Activated gamma-delta T cell treated with anti-CD3 and anti-CD28 coated beads, Interleukin-2, amount 50 U/mL, for 16 hours (primary cell): ENCODE results near the gene FAM120B.

Experiments
- DNase-seq: peaks from one replicate; pipeline ENCODE4 v3.0.0-alpha.2; 2020; ENCODE audit warnings: low read depth

The FAM120B gene

GRCh38 chr6:170444056-170444591, 137.6 kb downstream of the FAM120B start:
- no peak for DNase-seq

GRCh38 chr6:170444811-170445211, 138.3 kb downstream of the FAM120B start:
- DNase-seq: no peak

GRCh38 chr6:170445487-170445886, 138.9 kb downstream of the FAM120B start:
- no peak for DNase-seq

- no peak for DNase-seq
Observed at GRCh38 chr6:170445971-170446370, 139.4 kb downstream of the FAM120B start.

- DNase-seq: no peak
Observed at GRCh38 chr6:170446841-170447560, 140.4 kb downstream of the FAM120B start.

- DNase-seq: no peak
Observed at GRCh38 chr6:170447561-170447930, 141.0 kb downstream of the FAM120B start.

GRCh38 chr6:170448317-170448716, 141.8 kb downstream of the FAM120B start:
- no peak for DNase-seq

GRCh38 chr6:170448751-170449630, 142.4 kb downstream of the FAM120B start:
- DNase-seq: no peak

GRCh38 chr6:170449835-170450753, 143.5 kb downstream of the FAM120B start:
- DNase-seq: no peak

- DNase-seq: no peak
Observed at GRCh38 chr6:170450916-170451761, 144.6 kb downstream of the FAM120B start.

- no peak for DNase-seq
Observed at GRCh38 chr6:170451762-170452651, 145.4 kb downstream of the FAM120B start.

- no peak for DNase-seq
Observed at GRCh38 chr6:170452767-170453545, 146.4 kb downstream of the FAM120B start.

- DNase-seq: no peak
Observed at GRCh38 chr6:170453586-170454511, 147.3 kb downstream of the FAM120B start.

GRCh38 chr6:170454512-170455285, 148.1 kb downstream of the FAM120B start:
- no peak for DNase-seq

- DNase-seq: no peak
Observed at GRCh38 chr6:170455335-170455979, 148.9 kb downstream of the FAM120B start.

GRCh38 chr6:170456334-170456733, 149.8 kb downstream of the FAM120B start:
- DNase-seq: no peak
